HL-60/S4 (cell line): ENCODE data around the gene CLDN34.

Experiments
- in situ Hi-C: fragments of 300-500 bp; cut with MboI; formaldehyde crosslinking; loops from 2 replicates; pipeline ENCODE4 v1.14.3; 2022; ENCODE audit warnings: low sequenced_read_pairs

Gene CLDN34, protein sequence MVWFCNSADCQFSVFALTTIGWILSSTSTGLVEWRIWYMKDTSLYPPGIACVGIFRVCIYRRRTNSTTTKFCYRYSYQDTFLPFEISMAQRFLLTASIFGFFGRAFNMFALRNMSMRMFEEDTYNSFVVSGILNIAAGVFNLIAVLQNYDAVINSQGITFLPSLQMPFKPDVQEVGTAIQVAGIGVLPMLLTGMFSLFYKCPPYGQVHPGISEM

DNA sequence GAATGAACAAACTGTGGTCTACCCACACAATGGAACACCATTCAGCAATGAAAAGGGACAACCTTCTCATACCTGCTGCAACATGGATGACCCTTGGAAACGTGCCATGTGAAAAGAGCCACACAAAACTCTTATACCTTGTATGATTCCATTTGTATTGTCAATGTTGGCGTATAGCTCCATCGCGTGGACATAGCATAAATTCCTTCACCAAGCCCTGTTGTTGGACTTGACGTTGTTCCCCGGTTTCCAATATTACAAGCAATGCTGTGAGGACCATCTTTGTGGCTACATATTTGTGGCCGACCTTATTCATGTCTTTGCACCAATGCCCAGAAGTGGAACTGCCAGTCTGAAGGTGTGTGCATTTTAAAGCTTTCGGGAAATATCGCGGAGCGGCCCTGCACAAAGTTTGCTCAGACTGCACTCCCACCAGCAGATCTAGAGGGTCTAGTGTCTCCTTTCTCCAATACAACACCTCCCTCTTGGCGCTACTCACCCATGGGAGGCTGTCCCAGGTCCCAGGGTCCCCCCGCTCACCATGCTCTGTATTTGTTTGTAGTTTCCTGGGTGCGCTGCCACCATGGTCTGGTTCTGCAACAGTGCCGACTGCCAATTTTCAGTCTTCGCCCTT is at the start of gene CLDN34:
Gene CLDN34, plus strand, starts transcription at position 584 of the 634 bp plus-strand sequence. Its CDS starts 0 bp downstream, at position 584.
- in situ Hi-C loops: no loop called here

DNA sequence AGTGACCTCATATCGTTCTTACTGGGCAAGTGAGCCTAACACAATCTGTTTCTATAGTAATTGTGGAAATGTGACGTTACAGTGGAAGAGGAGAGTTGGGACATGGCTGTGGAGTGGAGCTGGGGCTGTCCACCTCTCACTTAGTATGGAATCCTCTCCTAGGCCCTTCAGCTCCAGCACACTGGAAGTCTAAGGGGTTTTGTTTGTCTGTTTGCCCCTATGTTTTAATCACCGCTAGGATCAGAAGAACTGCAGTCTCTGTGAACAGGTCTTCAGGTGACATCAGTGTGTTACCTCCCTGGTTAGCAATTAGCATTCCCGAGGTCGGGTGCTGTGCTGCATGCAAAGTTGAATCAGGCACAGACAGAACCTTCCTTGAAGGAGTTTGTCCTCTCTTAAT is 49.3 kb upstream of the CLDN34 start:
- in situ Hi-C loops: no loop called here

DNA sequence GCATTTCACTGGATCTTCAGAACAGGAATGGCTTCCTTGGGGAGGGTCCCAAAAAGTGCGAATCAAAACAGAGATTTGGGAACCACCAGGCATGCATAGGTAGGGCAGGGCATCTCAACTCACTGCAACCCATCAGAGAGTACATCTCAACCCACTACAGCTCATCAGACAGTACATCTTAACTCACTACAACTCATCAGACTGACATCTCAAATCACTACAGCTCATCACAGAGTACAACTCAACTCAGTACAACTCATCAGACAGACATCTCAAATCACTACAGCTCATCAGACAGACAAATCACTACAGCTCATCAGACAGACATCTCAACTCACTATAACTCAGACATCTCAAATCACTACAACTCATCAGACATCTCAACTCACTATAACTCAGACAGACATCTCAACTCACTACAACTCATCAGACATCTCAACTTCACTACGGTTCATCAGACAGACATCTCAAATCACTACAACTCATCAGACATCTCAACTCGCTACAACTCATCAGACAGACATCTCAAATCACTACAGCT is 47.5 kb upstream of the CLDN34 start:
- in situ Hi-C loops: no loop called here

DNA sequence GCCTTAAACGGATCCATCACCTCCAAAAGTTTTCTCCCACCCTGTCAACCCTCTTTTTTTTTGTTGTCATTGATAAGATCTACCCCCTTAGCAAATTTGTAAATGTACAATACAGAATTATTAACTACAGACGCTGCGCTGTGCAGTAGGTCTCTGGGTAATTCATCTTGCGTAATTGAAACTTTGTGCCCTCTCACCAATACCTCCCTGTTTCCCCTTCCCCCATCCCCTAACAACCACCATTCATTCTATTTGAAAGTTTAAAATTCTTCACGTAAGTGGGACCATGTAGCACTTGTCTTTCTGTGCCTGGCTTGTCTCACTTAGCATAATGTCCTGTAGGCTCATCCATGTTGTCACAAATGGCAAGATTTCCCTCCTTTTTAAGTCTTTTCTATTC is 45.8 kb upstream of the CLDN34 start:
- in situ Hi-C loops: no loop called here

DNA sequence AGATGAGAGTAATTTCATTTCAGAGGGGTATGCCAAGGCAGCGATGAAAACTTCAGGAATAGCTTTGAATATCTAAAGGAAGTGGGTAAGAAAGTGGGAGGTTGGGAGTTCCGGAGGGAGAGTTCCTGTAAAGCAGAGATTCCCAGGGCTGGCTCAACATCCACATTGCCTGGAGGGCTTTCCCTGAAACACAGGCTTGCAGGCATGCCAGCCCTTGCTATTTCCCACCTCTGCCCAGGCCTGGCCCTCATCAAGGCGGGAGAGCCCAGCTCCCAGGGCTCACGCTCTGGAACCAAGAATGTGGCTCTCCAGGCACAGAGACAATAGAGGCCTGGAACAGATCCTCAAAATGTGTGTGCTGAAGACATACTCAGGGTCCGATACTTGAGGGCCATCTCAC is 43.8 kb upstream of the CLDN34 start:
- in situ Hi-C loops: no loop called here

DNA sequence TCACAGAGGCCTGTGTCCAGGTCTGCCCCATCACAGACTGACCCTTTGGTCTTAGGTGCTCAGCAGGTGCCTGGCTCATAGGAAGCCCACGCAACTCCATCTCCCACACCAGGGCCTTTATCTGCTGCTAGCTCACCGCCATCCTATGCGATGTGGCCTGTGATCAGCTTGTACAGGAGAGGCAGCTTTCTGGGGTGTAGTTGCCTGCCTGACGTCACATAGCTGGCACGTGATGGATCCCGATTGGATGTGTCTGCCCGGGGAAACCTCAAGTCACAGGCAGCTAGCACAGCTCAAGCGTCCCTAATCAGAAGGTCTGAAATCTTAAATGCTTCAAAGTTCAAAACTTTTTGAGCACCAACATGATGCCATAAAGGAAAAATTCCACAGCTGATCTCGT is 41.2 kb upstream of the CLDN34 start:
- in situ Hi-C loops: no loop called here

DNA sequence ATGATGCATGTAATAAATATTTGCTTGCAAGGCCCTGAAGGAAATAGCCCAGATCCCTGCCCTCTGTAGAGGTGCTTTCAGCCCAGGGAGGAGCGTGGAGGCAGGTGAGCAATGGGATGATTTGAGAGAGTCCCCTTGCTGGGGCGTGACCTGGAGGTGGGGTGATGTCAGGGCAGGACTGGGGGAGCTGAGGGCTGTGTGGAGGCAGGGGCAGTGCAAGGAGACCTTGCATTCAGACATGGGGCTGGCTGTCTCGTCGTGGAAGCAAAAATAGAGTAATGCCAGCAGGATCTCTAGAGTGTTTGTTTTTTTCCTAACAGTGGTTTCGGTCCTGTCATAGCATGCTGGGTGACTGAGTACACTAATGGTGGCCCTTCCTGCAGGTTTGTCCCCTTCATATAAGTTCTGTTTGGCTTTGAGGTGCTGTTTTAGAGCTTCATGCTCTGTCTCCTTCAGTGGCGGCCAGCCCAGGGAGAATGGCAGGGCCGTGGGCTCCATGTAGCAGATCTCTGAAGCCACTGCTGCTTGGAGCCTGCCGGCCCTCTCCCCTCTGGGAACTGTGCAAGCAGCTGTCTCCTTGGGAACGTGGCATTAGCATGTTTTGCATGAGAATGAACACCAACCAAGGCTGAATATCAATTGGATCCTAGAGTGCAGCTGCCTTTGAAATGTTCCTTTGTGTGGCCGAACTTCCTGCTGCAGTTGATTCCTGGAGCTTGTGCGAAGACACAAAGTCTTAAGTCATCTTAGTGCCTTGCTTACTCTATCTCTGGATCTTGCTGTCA is 39.3 kb upstream of the CLDN34 start:
- in situ Hi-C loops: no loop called here

DNA sequence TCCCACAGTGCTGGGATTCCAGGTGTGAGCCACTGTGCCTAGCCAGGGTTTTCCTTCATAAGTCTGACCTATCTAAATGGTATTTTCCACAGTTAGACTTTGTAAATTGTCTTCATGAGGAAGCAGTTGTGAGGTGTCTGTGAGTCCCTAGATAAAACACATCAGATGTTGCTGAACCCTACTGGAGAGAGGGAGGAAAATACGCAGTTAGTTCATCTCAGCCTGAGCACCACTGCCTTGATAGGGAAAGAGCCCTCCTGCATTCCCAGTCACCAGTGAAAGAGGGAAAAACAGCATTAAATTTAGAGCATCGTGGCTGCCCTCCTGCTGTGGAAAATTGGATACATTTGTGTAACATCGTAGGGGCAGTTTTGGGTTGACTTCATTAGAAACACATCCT is 31.7 kb upstream of the CLDN34 start:
- in situ Hi-C loops: no loop called here

DNA sequence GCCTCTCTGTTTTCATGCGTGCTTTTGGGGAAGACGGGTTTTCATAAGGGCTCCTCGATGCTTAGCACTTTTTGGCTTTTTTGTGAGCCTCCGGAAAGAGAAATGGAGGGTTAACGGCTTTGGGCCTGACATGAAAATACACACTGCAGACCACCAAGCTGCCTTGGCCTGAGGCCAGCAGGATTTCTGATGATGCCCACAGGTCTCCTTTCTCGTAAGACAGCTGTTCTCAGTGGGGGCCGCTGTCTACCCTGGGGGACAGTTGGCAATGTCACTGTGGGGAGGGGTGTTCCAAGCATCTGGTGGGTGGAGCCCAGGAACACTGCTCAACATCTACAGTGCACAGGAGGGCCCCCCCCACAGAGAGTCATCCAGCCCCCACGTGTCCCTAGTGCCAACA is 29.4 kb upstream of the CLDN34 start:
- in situ Hi-C loops: no loop called here

DNA sequence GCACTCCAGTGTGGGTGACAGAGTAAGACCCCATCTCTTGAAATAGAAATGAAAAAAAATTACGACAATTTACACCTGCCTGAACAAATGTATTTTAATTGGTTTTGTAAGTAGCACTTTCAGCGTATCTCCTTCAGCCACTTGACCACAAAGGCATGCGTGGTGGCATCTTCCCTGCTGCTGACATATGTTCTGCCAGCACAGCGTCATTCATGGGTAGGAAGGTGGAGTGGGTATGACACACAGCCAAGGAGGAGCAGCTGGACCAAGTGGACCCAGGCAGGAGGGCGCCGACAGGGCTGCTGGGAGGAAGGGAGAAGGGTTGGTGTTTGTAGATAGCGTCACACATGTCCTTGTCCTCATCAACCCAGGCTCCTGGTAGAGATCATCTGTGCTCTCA is 28.6 kb upstream of the CLDN34 start:
- in situ Hi-C loops: no loop called here

DNA sequence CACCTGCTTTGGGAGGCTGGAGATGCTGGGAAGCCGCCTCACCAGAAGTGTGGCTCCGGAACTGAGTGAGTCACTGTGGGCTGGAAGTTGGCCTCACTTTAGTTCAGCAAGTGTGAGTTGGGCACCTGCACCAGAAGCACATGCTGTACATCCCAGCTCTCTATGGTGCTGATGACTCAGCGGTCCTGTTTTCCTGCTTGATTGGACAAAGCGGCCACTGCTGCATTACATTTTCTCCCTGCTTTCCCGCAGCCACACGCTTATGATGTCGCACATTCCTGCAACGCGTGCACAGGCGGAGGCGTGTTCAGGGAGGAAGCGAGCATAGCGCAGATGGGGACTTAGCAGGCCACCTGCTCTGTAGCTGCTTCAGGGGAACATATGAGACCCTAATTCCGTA is 26.7 kb upstream of the CLDN34 start:
- in situ Hi-C loops: no loop called here

DNA sequence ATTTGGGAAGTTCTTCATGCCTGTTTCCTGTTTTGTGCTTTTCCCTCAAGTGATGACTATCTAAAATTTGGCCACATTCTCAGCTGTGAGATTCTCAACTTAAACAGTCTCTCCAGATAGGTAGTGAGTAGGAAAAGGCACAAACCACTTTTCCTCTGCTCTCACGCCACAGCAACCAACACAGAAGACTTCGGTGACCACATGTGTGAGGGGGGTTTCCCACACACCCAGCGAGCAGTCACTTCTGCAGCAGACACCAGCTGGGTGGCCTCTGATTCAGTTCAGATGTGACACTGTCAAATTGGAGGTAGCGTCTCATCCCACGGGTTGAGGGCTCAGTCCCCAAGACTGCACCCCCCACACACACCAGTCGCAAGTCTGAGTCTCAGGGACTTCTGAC is 25.1 kb upstream of the CLDN34 start:
- in situ Hi-C loops: no loop called here

DNA sequence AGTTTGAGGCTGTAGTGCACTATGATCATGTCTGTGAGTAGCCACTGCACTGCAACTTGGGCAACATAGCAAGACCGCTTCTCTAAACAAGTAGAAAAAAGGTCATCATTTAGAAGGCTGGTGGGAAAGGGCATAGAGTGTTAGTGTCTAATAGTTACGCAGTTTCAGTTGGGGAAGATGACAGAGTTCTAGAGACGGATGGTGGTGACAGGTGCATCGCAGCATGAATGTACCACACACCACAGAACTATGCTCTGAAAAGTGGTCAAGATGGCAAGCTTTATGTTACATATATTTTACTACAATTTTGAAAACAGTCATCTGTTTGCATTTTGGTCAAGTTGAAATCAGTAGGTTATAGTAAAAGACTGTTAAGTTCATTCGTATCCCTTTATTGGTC is 23.7 kb upstream of the CLDN34 start:
- in situ Hi-C loops: no loop called here

DNA sequence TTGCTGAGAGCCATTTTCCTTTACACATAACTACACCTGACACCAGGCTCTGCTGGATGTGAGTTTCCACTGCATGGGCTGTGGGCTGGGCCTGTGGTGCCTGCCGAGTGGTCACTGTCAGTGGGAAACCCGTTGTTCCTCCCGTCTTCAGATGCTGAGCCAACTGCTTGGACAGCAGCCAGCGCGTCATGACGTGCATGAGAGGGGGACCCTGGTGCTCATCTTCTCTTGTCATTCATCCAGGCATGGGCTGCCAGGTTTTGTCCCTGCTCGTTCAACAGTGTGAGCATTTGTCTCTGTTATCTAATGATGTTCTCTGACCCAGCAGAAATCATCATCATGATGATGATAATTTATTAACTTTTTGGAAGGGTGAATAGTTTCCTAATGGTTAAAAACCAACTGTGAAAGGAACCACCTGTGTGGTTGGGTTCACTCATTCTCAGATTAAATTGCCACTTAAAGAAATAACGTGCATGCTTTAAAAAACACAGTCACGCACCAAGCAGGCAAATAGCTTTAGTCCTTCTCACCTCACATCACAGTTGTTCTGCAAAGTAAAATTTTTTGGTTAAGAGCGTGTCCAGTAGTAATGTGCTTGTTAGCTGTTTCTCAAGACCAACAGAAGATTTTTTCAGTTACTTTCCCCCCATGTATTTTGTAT is 19.9 kb upstream of the CLDN34 start:
- in situ Hi-C loops: no loop called here

DNA sequence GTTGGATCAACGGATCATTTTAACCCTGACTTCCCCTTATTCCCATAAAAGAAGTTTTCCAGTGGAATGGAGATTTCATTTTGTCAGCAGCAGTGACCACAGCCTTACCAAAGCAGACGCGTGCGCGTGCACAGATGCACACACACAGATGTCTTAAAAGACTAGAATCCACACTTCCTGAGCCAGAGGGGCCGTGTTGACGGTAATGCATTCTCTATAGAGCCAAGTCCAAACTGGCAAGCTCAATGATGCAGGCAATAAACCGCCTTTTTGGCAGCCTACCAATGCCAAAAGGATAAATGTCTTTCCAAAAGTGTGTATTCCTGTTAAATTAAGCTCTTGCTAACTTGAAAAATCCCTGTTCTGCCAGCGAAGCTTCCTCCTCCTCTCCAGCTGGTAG is 18.8 kb upstream of the CLDN34 start:
- in situ Hi-C loops: no loop called here

DNA sequence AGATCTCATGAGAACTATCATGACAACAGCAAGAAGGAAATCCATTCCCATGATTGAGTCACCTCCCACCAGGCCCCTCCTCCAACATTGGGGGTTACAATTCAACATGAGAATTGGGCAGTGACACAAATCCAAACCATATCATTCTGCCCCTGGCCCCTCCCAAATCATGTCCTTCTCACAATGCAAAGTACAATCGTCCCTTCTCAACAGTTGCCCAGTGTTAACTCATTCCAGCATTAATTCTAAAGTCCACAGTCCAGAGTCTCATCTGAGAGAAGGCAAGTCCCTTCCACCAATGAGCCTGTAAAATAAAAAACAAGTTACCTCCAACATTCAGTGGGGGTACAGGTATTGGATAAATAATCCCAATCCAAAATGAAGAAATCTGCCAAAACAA is 14.9 kb upstream of the CLDN34 start:
- in situ Hi-C loops: no loop called here

DNA sequence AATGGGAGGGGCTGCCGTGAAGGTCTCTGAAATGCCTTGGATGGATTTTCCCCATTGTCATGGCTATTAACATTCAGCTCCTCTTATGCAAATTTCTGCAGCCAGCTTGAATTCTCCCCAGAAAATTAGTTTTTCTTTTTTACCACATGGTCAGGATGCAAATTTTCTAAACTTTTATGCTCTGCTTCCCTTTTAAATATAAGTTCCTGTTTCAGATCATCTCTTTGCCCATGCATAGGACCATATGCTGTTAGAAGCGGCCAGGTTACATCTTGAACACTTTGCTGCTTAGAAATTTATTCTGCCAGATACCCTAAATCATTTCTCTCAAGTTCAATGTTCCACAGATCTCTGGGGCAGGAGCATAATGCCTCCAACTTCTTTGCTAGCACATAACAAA is 13.8 kb upstream of the CLDN34 start:
- in situ Hi-C loops: no loop called here

DNA sequence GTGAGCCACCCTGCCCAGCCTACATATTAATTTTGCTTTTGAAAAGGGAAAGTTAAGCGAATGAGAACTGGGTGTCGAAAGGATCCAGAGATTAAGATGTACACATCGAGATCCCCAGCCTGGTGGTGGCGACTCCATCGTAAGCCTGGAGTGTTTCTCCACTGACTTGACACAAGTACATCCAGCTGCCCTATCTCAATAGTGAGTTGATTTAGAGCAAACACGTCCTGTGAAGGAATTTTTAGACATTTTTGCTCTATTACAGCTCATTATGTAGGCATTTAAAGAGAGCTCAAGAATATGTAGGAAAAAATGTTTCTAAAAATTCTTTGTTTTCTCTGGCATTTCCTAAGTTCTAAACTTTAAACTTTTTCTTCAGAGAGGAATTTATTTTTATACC is 11.7 kb upstream of the CLDN34 start:
- in situ Hi-C loops: no loop called here

DNA sequence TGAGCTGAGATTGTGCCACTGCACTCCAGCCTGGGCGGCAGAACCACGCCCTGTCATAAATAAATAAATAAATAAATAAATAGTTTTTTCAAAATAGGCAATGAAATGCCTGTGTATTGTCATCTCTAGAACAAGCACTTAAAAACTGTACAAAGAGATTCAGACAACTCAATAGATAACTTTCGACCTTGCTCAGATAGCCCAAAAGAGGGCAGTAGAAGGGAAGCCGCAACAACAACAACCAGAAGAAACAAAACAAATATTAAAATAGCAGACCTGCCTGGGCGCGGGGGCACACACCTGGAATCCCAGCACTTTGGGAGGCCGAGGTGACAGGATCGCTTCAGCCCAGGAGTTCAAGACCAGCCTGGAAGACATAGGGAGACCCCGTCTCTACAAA is 9.4 kb upstream of the CLDN34 start:
- in situ Hi-C loops: no loop called here

DNA sequence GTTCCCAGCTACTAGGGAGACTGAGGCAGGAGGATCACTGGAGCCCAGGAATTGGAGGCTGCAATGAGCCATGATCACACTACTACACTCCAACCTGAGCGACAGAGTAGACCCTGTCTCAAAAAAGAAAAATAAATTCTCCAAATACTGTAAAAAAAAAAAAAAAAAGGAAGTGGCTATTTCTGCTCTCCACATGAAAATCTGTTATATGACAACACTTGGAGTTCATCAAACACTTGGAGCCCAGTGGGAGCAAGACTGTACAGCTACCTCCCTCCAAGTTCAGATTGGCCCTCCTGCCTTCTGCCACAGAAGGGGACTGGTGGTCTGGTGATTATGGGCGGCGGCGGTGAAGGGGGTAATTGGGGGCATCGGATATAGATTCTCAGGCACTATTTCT is 9.0 kb upstream of the CLDN34 start:
- in situ Hi-C loops: no loop called here

DNA sequence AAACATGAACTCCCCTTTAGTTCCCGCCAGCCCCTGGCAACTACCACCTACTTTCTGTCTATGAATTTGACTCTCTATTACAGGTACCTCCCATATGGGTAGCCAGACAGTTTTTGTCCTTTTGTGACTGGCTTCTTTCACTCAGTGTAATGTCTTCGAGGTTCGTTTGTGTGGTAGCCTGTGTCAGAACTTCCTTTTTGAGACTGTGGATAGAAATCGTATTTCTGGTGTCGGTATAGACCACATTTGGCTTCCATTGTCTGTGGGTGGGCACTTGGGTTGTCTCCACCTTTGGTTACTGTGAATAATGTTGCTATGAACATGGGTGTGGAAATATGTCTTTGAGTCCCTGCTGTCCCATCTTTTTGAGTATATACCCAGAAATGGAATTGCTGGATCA is 5.4 kb upstream of the CLDN34 start:
- in situ Hi-C loops: no loop called here
